HG03103 (cell line): ENCODE measurements around the gene ASB6.

Experiments used
- ATAC-seq: cut with Tn5 transposase; IDR thresholded peaks from one replicate; pipeline ENCODE4 v1.9.1; 2021; ENCODE audit warnings: low read depth; ENCODE audit not compliant: unreplicated experiment

The ASB6 gene

GRCh38 chr9:129627556-129628440 lies 14.2 kb downstream of the ASB6 start:
- no peak for ATAC-seq

GRCh38 chr9:129626625-129627284 lies 15.2 kb downstream of the ASB6 start:
- peak; percentile 16 for ATAC-seq

GRCh38 chr9:129626079-129626624 lies 15.8 kb downstream of the ASB6 start, which contains the start of gene NTMT1:
Gene NTMT1, plus strand, starts transcription at chr9:129626163. Its CDS starts 6,541 bp downstream, at chr9:129632704.
- ATAC-seq: peak; percentile 65

- no peak for ATAC-seq
Observed at GRCh38 chr9:129624947-129625346, 17.0 kb downstream of the ASB6 start.

GRCh38 chr9:129624168-129624759 lies 17.7 kb downstream of the ASB6 start:
- ATAC-seq: no peak

GRCh38 chr9:129623331-129623730 lies 18.6 kb downstream of the ASB6 start:
- ATAC-seq: no peak

GRCh38 chr9:129620669-129621295 lies 21.2 kb downstream of the ASB6 start, which contains the start of gene C9orf50:
Gene C9orf50, minus strand, starts transcription at chr9:129621101. Its CDS starts 527 bp downstream, at chr9:129620574.
- no peak for ATAC-seq

- ATAC-seq: no peak
Observed at GRCh38 chr9:129619787-129620668, 21.9 kb downstream of the ASB6 start.

GRCh38 chr9:129617167-129617566 lies 24.8 kb downstream of the ASB6 start:
- no peak for ATAC-seq

GRCh38 chr9:129615407-129616285 lies 26.3 kb downstream of the ASB6 start:
- no peak for ATAC-seq

GRCh38 chr9:129614932-129615331 lies 27.0 kb downstream of the ASB6 start:
- no peak for ATAC-seq

GRCh38 chr9:129613520-129614175 lies 28.3 kb downstream of the ASB6 start:
- no peak for ATAC-seq

GRCh38 chr9:129612815-129613519 lies 29.0 kb downstream of the ASB6 start:
- no peak for ATAC-seq

GRCh38 chr9:129612123-129612522 lies 29.8 kb downstream of the ASB6 start:
- ATAC-seq: no peak

GRCh38 chr9:129611307-129611800 lies 30.6 kb downstream of the ASB6 start:
- no peak for ATAC-seq

- ATAC-seq: no peak
Observed at GRCh38 chr9:129610473-129611306, 31.3 kb downstream of the ASB6 start.

- ATAC-seq: no peak
Observed at GRCh38 chr9:129610213-129610472, 31.8 kb downstream of the ASB6 start.
